ENCODE results near the gene OR13A1.
"Not testable (repeated sequence)": the region's sequence is repeated elsewhere in the genome, so short reads cannot be mapped to it uniquely, and the experiment has no call there.

OR13A1 gene

GRCh38 chr10:45315508-45315907, at the start of gene OR13A1:
Gene OR13A1 (minus strand): TSS chr10:45315608. CDS start chr10:45304422, 11,186 bp downstream.
- no peak for DNase-seq

- peak in 1 of 2 donors; percentile 29 for DNase-seq
Measured at GRCh38 chr10:45361983-45362799, 46.8 kb upstream of the OR13A1 start.

DNA sequence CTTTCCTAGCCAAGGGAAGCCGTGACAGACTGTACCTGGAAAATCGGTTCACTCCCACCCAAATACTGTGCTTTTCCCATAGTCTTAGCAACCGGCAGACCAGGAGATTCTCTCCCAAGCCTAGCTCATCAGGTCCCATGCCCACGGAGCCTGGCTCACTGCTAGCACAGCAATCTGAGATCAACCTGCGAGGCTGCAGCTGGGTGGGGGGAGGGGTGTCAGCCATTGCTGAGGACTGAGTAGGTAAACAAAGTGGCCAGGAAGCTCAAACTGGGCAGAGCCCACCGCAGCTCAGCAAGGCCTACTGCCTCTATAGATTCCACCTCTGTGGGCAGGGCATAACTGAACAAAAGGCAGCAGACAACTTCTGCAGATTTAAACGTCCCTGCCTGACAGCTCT, 43.6 kb upstream of the OR13A1 start:
- DNase-seq: not testable (repeated sequence)

GRCh38 chr10:45355494-45355893, 40.1 kb upstream of the OR13A1 start:
- DNase-seq: no peak

GRCh38 chr10:45354261-45354660, 38.9 kb upstream of the OR13A1 start:
- peak in 1 of 2 donors; percentile 45 for DNase-seq

DNA sequence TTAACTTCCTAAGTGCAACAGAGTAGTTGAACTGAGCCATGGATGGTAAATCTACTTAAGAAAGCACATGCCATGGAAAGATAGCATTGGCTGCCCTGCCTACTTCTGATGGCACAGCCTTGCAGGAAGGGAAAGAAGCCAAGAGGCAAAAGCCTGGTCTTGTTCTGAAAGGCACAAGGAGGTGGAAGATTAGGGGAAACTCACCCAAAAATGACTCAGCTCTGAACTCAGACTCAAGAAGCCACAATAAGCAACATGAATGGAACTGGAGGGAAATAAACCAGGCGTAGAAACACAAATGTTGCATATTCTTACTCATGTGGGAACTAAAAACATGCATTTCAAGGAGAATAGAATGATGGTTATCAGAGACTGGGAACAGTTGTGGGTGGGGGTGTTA, 37.8 kb upstream of the OR13A1 start:
- DNase-seq: no peak

GRCh38 chr10:45348196-45348765, 32.9 kb upstream of the OR13A1 start:
- not testable (repeated sequence) for DNase-seq

DNA sequence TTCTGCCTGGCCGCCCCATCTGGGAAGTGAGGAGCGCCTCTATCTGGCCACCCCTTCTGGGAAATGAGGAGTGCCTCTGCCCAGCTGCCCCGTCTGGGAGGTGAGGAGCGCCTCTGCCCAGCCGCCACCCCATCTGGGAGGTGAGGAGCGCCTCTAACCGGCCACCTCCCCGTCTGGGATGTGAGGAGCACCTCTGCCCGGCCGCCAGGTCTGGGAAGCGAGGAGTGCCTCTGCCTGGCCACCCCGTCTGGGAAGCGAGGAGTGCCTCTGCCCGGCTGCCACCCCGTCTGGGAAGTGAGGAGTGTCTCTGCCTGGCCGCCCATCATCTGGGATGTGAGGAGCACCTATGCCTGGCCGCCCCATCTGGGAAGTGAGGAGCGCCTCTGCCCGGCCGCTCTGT, 32.1 kb upstream of the OR13A1 start:
- DNase-seq: not testable (repeated sequence)

DNA sequence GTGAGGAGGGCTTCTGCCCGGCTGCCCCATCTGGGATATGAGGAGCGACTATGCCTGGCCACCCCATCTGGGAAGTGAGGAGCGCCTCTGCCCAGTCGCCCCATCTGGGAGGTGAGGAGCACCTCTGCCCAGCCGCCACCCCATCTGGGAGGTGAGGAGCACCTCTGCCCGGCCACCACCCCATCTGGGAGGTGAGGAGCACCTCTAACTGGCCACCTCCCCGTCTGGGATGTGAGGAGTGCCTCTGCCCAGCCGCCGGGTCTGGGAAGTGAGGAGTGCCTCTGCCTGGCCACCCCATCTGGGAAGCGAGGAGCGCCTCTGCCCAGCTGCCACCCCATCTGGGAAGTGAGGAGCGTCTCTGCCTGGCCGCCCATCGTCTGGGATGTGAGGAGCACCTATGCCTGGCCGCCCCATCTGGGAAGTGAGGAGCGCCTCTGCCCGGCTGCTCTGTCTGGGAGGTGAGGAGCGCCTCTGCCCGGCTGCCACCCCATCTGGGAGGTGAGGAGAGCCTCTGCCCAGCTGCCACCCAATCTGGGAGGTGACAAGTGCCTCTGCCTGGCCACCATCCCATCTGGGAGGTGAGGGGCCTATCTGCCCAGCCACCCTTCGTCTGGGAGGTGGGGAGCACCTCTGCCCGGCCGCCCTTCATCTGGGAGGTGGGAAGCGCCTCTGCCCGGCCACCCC, 31.4 kb upstream of the OR13A1 start:
- DNase-seq: not testable (repeated sequence)

DNA sequence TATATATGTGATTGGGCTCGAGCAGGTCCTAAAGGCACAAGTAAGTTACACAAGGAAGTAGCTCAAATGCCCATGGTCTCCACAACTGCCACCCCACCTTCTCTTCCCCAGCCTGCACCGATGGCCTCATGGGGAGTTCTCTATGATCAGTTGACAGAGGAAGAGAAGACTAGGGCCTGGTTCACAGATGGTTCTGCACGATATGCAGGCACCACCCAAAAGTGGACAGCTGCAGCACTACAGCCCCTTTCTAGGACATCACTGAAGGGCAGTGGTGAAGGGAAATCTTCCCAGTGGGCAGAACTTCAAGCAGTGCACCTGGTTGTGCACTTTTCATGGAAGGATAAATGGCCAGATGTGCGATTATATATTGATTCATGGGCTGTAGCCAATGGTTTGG, 25.0 kb upstream of the OR13A1 start:
- not testable (repeated sequence) for DNase-seq

GRCh38 chr10:45339894-45340293, 24.5 kb upstream of the OR13A1 start:
- DNase-seq: no peak

- DNase-seq: not testable (repeated sequence)
Measured at GRCh38 chr10:45331824-45332223, 16.4 kb upstream of the OR13A1 start.

DNA sequence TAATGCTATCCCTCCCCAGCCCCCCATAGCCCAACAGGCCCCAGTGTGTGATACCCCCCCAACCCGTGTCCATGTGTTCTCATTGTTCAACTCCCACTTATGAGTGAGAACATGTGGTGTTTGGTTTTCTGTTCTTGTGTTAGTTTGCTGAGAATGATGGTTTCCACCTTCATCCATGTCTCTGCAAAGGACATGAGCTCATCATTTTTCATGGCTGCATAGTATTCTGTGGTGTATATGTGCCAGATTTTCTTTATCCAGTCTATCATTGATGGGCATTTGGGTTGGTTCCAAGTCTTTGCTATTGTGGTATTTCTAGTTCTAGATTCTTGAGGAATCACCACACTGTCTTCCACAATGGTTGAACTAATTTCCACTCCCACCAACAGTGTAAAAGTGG, 11.5 kb upstream of the OR13A1 start:
- not testable (repeated sequence) for DNase-seq

GRCh38 chr10:45325116-45325515, 9.7 kb upstream of the OR13A1 start:
- DNase-seq: no peak

DNA sequence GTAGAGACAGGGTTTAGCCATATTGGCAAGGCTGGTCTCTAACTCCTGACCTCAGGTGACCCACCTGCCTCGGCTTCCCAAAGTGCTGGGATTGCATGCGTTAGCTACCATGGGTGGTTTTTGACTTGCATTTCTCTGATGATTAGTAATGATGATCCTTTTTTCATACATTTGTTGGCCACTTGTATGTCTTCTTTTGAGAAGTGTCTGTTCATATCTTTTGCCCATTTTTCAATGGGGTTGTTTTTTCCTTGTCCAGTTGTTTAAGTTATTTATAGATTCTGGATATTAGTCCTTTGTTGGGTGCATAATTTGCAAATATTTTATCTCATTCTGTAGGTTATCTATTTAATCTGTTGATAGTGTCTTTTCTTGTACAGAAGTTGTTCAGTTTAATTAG, 4.3 kb upstream of the OR13A1 start:
- DNase-seq: no peak

DNA sequence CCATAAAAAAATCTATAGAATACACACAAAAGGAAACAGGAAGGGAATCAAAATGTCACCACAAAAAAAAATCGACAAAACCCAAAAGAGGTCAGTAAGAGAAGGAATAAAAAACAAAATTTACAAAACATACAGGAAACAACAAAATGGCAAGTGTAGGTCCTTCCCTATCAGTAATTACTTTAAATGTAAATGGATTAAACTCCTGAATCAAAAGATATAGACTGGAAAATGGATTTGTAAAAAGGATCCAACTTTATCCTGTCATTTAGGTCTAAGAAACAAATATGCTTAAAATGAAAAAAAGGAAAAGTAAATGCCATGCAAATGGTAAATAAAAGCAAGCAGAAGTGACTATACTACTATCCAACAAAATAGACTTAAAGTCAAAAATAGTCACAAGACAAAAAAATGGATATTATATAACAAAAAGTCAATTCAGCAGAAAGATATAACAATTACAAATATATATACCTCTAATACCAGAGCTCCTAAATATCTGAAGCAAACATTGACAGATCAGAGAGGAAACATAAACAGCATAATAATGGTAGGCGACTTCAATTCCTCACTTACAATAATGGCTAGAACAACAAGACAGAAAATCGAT, 2.0 kb downstream of the OR13A1 start:
- no peak for DNase-seq

DNA sequence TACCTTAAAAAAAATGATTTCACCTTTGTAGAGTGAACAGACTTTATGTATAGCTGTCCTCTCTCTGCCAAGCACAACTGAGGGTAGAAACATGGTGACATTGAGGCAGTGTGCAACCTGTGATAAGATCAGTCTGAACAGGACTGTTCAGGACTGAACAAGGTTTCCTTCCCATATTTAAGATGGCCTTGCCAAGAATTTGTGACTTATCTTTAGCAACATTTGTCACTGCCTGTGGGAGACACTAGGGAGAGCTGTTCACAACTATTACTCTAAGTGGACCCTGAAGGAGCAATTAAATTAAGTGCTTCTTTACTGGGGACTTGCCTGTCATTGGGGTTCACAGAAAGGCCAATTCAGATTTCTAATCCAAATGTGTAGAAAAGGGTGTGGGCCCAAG, 6.7 kb downstream of the OR13A1 start:
- peak in 1 of 2 donors; percentile 3 for DNase-seq

- no peak for DNase-seq
Measured at GRCh38 chr10:45302573-45302972, 12.8 kb downstream of the OR13A1 start.

GRCh38 chr10:45298341-45298955, 17.0 kb downstream of the OR13A1 start:
- DNase-seq: not testable (repeated sequence)

GRCh38 chr10:45294681-45295080, 20.7 kb downstream of the OR13A1 start:
- no peak for DNase-seq

GRCh38 chr10:45286980-45287379, 28.4 kb downstream of the OR13A1 start:
- no peak for DNase-seq

- DNase-seq: no peak
Measured at GRCh38 chr10:45282061-45282460, 33.3 kb downstream of the OR13A1 start.

Data from CD4-positive, alpha-beta T cell treated with Interleukin-4 for 1 hour (primary cell).